IMR-90 (cell line): ENCODE data around the gene BTBD2.

Experiments used
- CHD1 ChIP-seq: IDR thresholded peaks from 2 replicates; pipeline ENCODE4 v1.6.1; 2012; ENCODE audit warnings: low read depth, low read length, improper control_type of control experiment
- CTCF ChIP-seq: conservative IDR thresholded peaks from 2 replicates; pipeline ENCODE4 v1.5.1; 2012; ENCODE audit warnings: mild to moderate bottlenecking, low read depth, low read length, improper control_type of control experiment
- ELK1 ChIP-seq: fragments of 150-350 bp; IDR thresholded peaks from 2 replicates; pipeline ENCODE4 v1.6.1; 2016; ENCODE audit warnings: low read depth, mild to moderate bottlenecking, low read length, moderate library complexity, borderline replicate concordance
- POLR2A ChIP-seq: IDR thresholded peaks from 2 replicates; pipeline ENCODE4 v1.6.1; 2012; ENCODE audit warnings: mild to moderate bottlenecking, low read depth, low read length
- RFX5 ChIP-seq: IDR thresholded peaks from 2 replicates; pipeline ENCODE4 v1.8.0; 2012; ENCODE audit warnings: low read depth, mild to moderate bottlenecking, low read length, moderate library complexity
- SMC3 ChIP-seq: fragments of 150-350 bp; IDR thresholded peaks from 2 replicates; pipeline ENCODE4 v1.6.1; 2016; ENCODE audit warnings: low read depth, mild to moderate bottlenecking, antibody characterized with exemption, low read length, moderate library complexity
- USF2 ChIP-seq: fragments of 150-350 bp; IDR thresholded peaks from 2 replicates; pipeline ENCODE4 v1.6.1; 2017; ENCODE audit warnings: mild to moderate bottlenecking, antibody characterized with exemption, low read length, low read depth

GRCh38 chr19:2048959-2049740 is 33.6 kb upstream of the BTBD2 start:
- TF ChIP-seq POLR2A = no peak
- no peak for TF ChIP-seq RFX5
- TF ChIP-seq CTCF = no peak
- no peak for TF ChIP-seq ELK1
- no peak for TF ChIP-seq SMC3
- TF ChIP-seq USF2 = no peak
- TF ChIP-seq CHD1 = no peak
